OCI-LY3 (cell line): ENCODE measurements around the gene TTC21B.
A peak's percentile ranks its signal among the peaks of the same experiment; 100 is the strongest.

Experiments used
- EZH2phosphoT487 ChIP-seq: fragments of 200-600 bp; shearing (Covaris generic); IDR thresholded peaks from 2 replicates; pipeline ENCODE4 v1.6.1; 2018; ENCODE audit warnings: antibody characterized with exemption, mixed run types, low read depth
- TF ChIP-seq, protein P1 (sequence below): fragments of 200-600, 300-600 bp; sonication (generic); IDR thresholded peaks from 2 replicates; pipeline ENCODE4 v1.5.1; 2014; ENCODE audit warnings: antibody characterized with exemption, low read length, low read depth

DNA sequence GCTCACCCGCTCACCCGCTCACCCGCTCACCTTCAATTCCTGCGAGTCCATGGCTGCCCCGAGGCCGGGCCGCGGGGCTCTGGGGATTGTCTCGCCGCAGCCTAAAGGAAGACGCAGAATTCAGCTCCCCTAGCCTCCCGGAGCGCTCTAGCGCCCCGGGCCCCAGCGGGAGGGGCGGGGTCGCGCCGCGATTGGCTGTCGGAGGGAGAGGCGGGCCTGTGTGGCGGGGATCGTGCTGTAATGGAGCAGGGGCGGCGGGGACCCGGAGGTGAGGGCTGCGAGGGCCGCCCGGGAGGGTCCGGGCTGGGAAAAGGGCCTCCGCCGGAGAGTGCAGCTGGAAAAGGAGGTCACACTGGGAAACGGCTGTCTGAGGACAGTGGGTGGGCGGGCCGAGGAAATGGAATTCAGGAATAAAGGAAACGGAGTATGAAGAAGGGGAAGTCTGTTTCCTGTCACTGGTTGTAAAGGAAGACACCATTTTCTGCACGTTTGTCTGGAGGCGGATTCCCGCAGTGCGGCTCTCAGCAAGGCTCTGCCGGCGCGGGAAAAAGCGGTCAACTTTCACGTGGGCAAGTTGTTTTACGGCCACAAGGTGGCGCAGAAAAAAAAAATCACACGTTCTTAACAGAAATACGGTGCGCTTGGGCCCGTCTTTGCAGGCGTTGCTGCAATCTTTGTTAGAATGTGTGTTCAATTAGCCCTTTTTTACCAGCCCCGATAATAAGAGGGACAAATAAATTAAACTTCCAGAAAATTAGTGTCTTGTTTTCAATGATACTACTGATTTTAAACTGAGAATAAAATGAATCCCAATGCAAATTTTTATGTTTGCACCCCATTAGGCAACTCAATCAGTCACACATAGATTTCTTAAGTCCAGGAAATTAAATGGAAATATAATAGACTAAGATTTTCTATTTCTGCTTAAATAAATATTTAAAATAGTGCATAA, at the start of gene TTC21B:
- TF ChIP-seq, protein P1, sequence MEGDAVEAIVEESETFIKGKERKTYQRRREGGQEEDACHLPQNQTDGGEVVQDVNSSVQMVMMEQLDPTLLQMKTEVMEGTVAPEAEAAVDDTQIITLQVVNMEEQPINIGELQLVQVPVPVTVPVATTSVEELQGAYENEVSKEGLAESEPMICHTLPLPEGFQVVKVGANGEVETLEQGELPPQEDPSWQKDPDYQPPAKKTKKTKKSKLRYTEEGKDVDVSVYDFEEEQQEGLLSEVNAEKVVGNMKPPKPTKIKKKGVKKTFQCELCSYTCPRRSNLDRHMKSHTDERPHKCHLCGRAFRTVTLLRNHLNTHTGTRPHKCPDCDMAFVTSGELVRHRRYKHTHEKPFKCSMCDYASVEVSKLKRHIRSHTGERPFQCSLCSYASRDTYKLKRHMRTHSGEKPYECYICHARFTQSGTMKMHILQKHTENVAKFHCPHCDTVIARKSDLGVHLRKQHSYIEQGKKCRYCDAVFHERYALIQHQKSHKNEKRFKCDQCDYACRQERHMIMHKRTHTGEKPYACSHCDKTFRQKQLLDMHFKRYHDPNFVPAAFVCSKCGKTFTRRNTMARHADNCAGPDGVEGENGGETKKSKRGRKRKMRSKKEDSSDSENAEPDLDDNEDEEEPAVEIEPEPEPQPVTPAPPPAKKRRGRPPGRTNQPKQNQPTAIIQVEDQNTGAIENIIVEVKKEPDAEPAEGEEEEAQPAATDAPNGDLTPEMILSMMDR, result peak; percentile 84
- TF ChIP-seq EZH2phosphoT487, result no peak
